HepG2 (cell line): Measurements from ENCODE around the gene SYT7. TPM values are rescaled to one million over a fixed set of nuclear protein-coding genes. Genes with fewer than 3 reads are reported as not detected.

Experiments
- CREM ChIP-seq, 2 experiments: sonication (generic) in 1 of 2; formaldehyde crosslinking in 1 of 2; IDR thresholded peaks; 2 replicates each; pipeline versions ENCODE4 v1.4.0 to v1.6.1; 2016 to 2020; ENCODE audit warnings: antibody characterized with exemption in 1 of 2, mild to moderate bottlenecking in 1 of 2, missing genetic modification reagents in 1 of 2
- GABPB1 ChIP-seq: IDR thresholded peaks from 2 replicates; pipeline ENCODE4 v1.6.1; 2016; ENCODE audit warnings: mild to moderate bottlenecking, missing genetic modification reagents, moderate library complexity, missing compliant biosample characterization
- RBAK ChIP-seq: sonication (generic); formaldehyde crosslinking; IDR thresholded peaks from 2 replicates; pipeline ENCODE4 v1.5.1; 2020; ENCODE audit warnings: mild to moderate bottlenecking, missing genetic modification reagents
- TBP ChIP-seq: sonication (generic); formaldehyde crosslinking; IDR thresholded peaks from 2 replicates; pipeline ENCODE4 v1.5.0; 2020; ENCODE audit warnings: missing genetic modification reagents
- ZFP36L2 ChIP-seq: sonication (generic); formaldehyde crosslinking; IDR thresholded peaks from 2 replicates; pipeline ENCODE4 v1.4.0; 2020; ENCODE audit warnings: missing genetic modification reagents
- ZNF781 ChIP-seq: sonication (generic); formaldehyde crosslinking; IDR thresholded peaks from 2 replicates; pipeline ENCODE4 v1.5.1; 2020; ENCODE audit warnings: borderline replicate concordance, mild to moderate bottlenecking, missing genetic modification reagents; ENCODE audit errors: not compliant biosample characterization
- ZNF790 ChIP-seq: sonication (generic); formaldehyde crosslinking; IDR thresholded peaks from 2 replicates; pipeline ENCODE4 v1.8.0; 2022; ENCODE audit warnings: missing genetic modification reagents, mild to moderate bottlenecking, borderline replicate concordance
- polyA plus RNA-seq, 8 experiments: library from polyadenylated mRNA; depleted of rRNA in 3 of 8; stranded (reverse) in 7 of 8; unstranded in 1 of 8; fragments of >200 nt; fragmentation: Illumina TruSeq in 4 of 8; extraction: Trizol in 4 of 8; gene quantifications; 2 replicates each; pipeline versions ENCODE4 v1.2.1 to v1.2.3, GENCODE V29; 2011 to 2016; ENCODE audit warnings: low read depth in 4 of 8, missing spikeins in 1 of 8, mixed read lengths in 1 of 8; ENCODE audit not compliant: insufficient read depth in 1 of 8
- total RNA-seq, 5 experiments: library from RNA; depleted of rRNA; stranded (reverse); fragments of >200 nt; fragmentation: Illumina TruSeq; extraction: Trizol; gene quantifications; 2 replicates each; pipeline ENCODE4 v1.2.3, GENCODE V29; 2016; ENCODE audit warnings: low read depth in 1 of 5
- TF ChIP-seq, protein P1 (sequence below): sonication (generic); formaldehyde crosslinking; IDR thresholded peaks from 2 replicates; pipeline ENCODE4 v1.4.0; 2020; ENCODE audit warnings: missing genetic modification reagents
- TF ChIP-seq, protein P2 (sequence below): sonication (generic); formaldehyde crosslinking; IDR thresholded peaks from 2 replicates; pipeline ENCODE4 v1.5.1; 2020; ENCODE audit warnings: mild to moderate bottlenecking, missing genetic modification reagents, moderate library complexity
- TF ChIP-seq, protein P3 (sequence below), 2 experiments: sonication (generic) in 1 of 2; formaldehyde crosslinking in 1 of 2; IDR thresholded peaks; 2 replicates each; pipeline versions ENCODE4 v1.4.0 to v1.6.1; 2016 to 2020; ENCODE audit warnings: borderline replicate concordance in 1 of 2, low read depth in 1 of 2, mild to moderate bottlenecking in 1 of 2, missing genetic modification reagents in 1 of 2

SYT7 gene
- total and polyA plus RNA-seq, 2 of the 13 experiments (the other 11 are each of a cell fraction or from before 2014, with no cell fraction given): 1.4 to 4.4 TPM

DNA sequence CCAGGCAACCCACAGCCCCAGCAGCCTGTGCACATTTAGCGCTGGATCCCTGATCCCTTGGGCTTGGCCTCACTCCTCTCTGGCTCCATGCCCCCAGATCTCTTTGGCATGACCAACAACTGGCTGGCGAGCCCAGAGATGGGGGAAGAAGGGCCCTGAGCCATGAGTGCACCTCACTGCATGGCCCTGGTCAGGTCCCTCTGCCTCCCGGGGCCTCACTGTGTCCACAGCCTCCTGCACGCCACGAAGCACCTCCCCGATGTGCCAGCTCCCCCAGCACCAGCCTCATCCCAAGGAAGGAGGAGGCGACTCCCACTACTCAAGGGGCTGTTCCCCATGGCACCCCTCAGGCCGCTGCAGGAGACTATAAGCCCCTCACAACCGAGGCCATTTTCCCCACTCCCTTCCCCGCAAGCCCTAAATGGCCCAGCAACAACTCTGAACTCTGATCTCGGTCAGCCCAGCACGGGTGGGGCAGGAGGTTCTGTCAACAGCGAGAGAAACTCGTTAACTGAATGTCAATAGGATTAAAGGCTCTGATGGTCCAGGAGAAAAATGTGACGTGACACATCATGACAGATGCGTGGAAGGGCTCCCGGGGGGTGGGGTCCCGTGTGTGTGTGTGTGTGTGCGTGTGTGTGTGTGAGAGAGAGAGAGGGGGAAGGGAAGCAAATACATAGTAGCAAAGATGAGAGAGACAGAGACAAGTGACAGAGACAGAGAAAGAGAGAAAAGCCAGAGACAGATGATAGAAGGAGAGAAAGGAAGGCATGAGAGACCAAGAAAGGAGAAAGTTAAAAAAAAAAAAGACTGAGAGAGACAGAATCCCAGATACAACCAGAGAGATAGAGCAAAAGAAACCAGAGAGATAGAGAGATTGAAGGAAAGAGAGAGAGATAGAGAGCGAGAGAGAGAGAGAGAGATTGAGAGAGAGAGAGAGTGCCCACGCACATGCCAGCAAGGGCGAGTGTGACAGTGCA lies 28.4 kb upstream of the SYT7 start (continued):
- TF ChIP-seq, protein P1, sequence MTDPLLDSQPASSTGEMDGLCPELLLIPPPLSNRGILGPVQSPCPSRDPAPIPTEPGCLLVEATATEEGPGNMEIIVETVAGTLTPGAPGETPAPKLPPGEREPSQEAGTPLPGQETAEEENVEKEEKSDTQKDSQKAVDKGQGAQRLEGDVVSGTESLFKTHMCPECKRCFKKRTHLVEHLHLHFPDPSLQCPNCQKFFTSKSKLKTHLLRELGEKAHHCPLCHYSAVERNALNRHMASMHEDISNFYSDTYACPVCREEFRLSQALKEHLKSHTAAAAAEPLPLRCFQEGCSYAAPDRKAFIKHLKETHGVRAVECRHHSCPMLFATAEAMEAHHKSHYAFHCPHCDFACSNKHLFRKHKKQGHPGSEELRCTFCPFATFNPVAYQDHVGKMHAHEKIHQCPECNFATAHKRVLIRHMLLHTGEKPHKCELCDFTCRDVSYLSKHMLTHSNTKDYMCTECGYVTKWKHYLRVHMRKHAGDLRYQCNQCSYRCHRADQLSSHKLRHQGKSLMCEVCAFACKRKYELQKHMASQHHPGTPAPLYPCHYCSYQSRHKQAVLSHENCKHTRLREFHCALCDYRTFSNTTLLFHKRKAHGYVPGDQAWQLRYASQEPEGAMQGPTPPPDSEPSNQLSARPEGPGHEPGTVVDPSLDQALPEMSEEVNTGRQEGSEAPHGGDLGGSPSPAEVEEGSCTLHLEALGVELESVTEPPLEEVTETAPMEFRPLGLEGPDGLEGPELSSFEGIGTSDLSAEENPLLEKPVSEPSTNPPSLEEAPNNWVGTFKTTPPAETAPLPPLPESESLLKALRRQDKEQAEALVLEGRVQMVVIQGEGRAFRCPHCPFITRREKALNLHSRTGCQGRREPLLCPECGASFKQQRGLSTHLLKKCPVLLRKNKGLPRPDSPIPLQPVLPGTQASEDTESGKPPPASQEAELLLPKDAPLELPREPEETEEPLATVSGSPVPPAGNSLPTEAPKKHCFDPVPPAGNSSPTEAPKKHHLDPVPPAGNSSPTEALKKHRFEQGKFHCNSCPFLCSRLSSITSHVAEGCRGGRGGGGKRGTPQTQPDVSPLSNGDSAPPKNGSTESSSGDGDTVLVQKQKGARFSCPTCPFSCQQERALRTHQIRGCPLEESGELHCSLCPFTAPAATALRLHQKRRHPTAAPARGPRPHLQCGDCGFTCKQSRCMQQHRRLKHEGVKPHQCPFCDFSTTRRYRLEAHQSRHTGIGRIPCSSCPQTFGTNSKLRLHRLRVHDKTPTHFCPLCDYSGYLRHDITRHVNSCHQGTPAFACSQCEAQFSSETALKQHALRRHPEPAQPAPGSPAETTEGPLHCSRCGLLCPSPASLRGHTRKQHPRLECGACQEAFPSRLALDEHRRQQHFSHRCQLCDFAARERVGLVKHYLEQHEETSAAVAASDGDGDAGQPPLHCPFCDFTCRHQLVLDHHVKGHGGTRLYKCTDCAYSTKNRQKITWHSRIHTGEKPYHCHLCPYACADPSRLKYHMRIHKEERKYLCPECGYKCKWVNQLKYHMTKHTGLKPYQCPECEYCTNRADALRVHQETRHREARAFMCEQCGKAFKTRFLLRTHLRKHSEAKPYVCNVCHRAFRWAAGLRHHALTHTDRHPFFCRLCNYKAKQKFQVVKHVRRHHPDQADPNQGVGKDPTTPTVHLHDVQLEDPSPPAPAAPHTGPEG (CRISPR knock-in tag): no peak
- TF ChIP-seq TBP (CRISPR knock-in tag) (no peak), ZNF790 (CRISPR knock-in tag) (no peak), RBAK (CRISPR knock-in tag) (peak; percentile 69), CREM (IDR thresholded peaks at IDR 0.05) (peak; percentile 84), CREM (CRISPR knock-in tag; IDR thresholded peaks at IDR 0.05) (no peak), ZNF781 (peak; percentile 83), ZFP36L2 (CRISPR knock-in tag) (no peak), GABPB1 (CRISPR knock-in tag) (peak; percentile 27; the same call in 1 of the 2 replicates)
- TF ChIP-seq, protein P2, sequence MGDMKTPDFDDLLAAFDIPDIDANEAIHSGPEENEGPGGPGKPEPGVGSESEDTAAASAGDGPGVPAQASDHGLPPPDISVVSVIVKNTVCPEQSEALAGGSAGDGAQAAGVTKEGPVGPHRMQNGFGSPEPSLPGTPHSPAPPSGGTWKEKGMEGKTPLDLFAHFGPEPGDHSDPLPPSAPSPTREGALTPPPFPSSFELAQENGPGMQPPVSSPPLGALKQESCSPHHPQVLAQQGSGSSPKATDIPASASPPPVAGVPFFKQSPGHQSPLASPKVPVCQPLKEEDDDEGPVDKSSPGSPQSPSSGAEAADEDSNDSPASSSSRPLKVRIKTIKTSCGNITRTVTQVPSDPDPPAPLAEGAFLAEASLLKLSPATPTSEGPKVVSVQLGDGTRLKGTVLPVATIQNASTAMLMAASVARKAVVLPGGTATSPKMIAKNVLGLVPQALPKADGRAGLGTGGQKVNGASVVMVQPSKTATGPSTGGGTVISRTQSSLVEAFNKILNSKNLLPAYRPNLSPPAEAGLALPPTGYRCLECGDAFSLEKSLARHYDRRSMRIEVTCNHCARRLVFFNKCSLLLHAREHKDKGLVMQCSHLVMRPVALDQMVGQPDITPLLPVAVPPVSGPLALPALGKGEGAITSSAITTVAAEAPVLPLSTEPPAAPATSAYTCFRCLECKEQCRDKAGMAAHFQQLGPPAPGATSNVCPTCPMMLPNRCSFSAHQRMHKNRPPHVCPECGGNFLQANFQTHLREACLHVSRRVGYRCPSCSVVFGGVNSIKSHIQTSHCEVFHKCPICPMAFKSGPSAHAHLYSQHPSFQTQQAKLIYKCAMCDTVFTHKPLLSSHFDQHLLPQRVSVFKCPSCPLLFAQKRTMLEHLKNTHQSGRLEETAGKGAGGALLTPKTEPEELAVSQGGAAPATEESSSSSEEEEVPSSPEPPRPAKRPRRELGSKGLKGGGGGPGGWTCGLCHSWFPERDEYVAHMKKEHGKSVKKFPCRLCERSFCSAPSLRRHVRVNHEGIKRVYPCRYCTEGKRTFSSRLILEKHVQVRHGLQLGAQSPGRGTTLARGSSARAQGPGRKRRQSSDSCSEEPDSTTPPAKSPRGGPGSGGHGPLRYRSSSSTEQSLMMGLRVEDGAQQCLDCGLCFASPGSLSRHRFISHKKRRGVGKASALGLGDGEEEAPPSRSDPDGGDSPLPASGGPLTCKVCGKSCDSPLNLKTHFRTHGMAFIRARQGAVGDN (CRISPR knock-in tag): peak; percentile 94
- TF ChIP-seq, protein P3, sequence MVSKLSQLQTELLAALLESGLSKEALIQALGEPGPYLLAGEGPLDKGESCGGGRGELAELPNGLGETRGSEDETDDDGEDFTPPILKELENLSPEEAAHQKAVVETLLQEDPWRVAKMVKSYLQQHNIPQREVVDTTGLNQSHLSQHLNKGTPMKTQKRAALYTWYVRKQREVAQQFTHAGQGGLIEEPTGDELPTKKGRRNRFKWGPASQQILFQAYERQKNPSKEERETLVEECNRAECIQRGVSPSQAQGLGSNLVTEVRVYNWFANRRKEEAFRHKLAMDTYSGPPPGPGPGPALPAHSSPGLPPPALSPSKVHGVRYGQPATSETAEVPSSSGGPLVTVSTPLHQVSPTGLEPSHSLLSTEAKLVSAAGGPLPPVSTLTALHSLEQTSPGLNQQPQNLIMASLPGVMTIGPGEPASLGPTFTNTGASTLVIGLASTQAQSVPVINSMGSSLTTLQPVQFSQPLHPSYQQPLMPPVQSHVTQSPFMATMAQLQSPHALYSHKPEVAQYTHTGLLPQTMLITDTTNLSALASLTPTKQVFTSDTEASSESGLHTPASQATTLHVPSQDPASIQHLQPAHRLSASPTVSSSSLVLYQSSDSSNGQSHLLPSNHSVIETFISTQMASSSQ (IDR thresholded peaks at IDR 0.05; ENCODE audit: low read depth): peak; percentile 58; the same call in 1 of the 2 replicates
- TF ChIP-seq, protein P3 (CRISPR knock-in tag; IDR thresholded peaks at IDR 0.05; ENCODE audit: borderline replicate concordance): peak; percentile 66
